Gastrocnemius medialis (tissue), 4 donors: ENCODE data around the gene RNU1-1. TPM values are rescaled to one million over a fixed set of nuclear protein-coding genes. Genes with fewer than 3 reads are reported as not detected.

Experiments
- ATAC-seq, 2 donors: fragments of 150-250 bp; one replicate each; pipeline ENCODE4 v1.9.1; 2016
- DNase-seq, 2 donors: peaks; one replicate each; pipeline ENCODE4 v3.0.0-alpha.2; 2019
- H3K27ac ChIP-seq, 4 donors: fragments of 200-600 bp; sonication (generic); 1 replicate in 1 of 4; 2 replicates in 3 of 4; pipeline ENCODE4 v1.5.1; 2016 to 2018; ENCODE audit warnings: mild to moderate bottlenecking in 2 of 4, moderate library complexity in 1 of 4
- H3K27me3 ChIP-seq, 3 donors: fragments of 200-600 bp; sonication (generic) in 2 of 3; 1 replicate in 1 of 3; 2 replicates in 2 of 3; pipeline versions ENCODE4 v1.5.1 to v1.6.0; 2016 to 2019; ENCODE audit warnings: mild to moderate bottlenecking in 1 of 3, moderate library complexity in 1 of 3
- H3K36me3 ChIP-seq, 2 donors: fragments of 200-600 bp; sonication (generic) in 1 of 2; one replicate each; pipeline ENCODE4 v1.5.1; 2017 to 2018
- H3K4me1 ChIP-seq, 2 donors: fragments of 200-600 bp; sonication (generic) in 1 of 2; one replicate each; pipeline ENCODE4 v1.5.1; 2016 to 2017; ENCODE audit warnings: mild to moderate bottlenecking in 2 of 2
- H3K4me3 ChIP-seq, 4 donors: fragments of 200-600 bp; sonication (generic) in 3 of 4; 1 replicate in 1 of 4; 2 replicates in 3 of 4; pipeline ENCODE4 v1.5.1; 2016 to 2019; ENCODE audit warnings: mild to moderate bottlenecking in 2 of 4
- H3K9me3 ChIP-seq, 3 donors: fragments of 200-600 bp; sonication (generic) in 2 of 3; 1 replicate in 1 of 3; 2 replicates in 2 of 3; pipeline ENCODE4 v1.5.1; 2016 to 2019
- POLR2A ChIP-seq, 2 donors: fragments of 450-650 bp; IDR thresholded peaks; one replicate each; pipeline ENCODE4 v1.6.1; 2017; ENCODE audit warnings: antibody characterized with exemption in 2 of 2, mild to moderate bottlenecking in 2 of 2, moderate library complexity in 2 of 2
- in situ Hi-C, 4 donors: fragments of 200-750 bp; cut with MboI; loops; one replicate each; pipeline versions ENCODE4 v1.15.0 to v1.8.0; 2017; ENCODE audit warnings: low sequenced_read_pairs in 4 of 4
- intact Hi-C: fragments of 100-400 bp; cut with DNase I; formaldehyde crosslinking; loops from one replicate; pipeline ENCODE4 v1.15.1; 2023; ENCODE audit warnings: low total_unique reads
- total RNA-seq, 4 donors: library from RNA; depleted of rRNA; stranded (reverse); fragments of >200 nt; gene quantifications; one replicate each; pipeline versions ENCODE4 v1.1.0 to v1.2.3, GENCODE V29; 2016
- TF ChIP-seq, protein P1 (sequence below), 5 experiments: fragments of 450-650 bp in 3 of 5; fragments of 200-600 bp in 2 of 5; sonication (generic) in 2 of 5; IDR thresholded peaks in 4 of 5; conservative IDR thresholded peaks in 1 of 5; 1 replicate in 4 of 5; 2 replicates in 1 of 5; pipeline ENCODE4 v1.5.1; 2016 to 2019; ENCODE audit warnings: antibody characterized with exemption in 5 of 5, mild to moderate bottlenecking in 3 of 5, moderate library complexity in 3 of 5

Gene RNU1-1
- total RNA-seq, 4 donors from 2014 or later, result under 0.01 TPM; not detected in 3

DNA sequence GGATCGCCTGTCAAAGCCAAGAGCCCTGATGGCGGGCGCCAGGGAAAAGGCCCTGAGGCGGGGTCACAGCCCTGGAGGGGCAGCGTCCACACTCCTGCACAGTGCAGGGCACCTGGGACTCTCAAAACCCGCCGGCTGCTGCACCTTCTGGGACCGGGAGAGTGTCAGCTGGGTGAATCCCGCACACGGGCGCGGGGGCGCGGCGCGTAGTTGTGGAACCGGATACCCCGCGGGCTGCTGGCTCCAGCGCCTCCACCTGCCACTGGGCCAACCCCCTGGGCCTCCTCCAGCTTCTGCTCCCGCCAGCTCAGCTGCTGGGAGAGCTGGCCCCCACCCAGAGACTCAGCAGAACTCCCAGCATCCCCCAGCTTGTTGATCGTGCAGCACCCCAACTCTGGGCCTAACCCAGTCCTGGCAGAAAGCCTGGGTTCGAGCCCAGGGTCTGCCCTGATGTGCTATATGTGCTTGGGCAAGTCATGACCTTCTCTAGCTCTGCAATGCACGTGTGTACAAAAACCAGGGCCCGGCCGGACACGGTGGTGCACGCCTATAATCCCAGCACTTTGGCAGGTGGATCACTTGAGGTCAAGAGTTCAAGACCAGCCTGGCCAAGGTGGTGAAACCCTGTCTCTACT lies 39.8 kb downstream of the RNU1-1 start:
- peaks cover 0 to 25% of the 10 kb centered on the region in 2 donors for H3K36me3 ChIP-seq
- H3K27me3 ChIP-seq, result no peaks in the 10 kb centered on the region
- no peak for TF ChIP-seq POLR2A (IDR thresholded peaks at IDR 0.05)
- TF ChIP-seq, protein P1, sequence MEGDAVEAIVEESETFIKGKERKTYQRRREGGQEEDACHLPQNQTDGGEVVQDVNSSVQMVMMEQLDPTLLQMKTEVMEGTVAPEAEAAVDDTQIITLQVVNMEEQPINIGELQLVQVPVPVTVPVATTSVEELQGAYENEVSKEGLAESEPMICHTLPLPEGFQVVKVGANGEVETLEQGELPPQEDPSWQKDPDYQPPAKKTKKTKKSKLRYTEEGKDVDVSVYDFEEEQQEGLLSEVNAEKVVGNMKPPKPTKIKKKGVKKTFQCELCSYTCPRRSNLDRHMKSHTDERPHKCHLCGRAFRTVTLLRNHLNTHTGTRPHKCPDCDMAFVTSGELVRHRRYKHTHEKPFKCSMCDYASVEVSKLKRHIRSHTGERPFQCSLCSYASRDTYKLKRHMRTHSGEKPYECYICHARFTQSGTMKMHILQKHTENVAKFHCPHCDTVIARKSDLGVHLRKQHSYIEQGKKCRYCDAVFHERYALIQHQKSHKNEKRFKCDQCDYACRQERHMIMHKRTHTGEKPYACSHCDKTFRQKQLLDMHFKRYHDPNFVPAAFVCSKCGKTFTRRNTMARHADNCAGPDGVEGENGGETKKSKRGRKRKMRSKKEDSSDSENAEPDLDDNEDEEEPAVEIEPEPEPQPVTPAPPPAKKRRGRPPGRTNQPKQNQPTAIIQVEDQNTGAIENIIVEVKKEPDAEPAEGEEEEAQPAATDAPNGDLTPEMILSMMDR (IDR thresholded peaks at IDR 0.05 in 4 of 5, conservative IDR thresholded peaks at IDR 0.05 in 1 of 5), result no peak
- no peaks in the 10 kb centered on the region for H3K4me1 ChIP-seq
- ATAC-seq, result peak; percentile 37 to 75
- no peak overlapping the region for H3K27ac ChIP-seq
- H3K4me3 ChIP-seq, result peak overlapping the region in 2 of 4 donors; percentile 10 to 25
- DNase-seq, result peak; percentile 10 to 66
- intact Hi-C loops, result no loop called here
- in situ Hi-C loops, result no loop called here
- H3K9me3 ChIP-seq, result no peaks in the 10 kb centered on the region

DNA sequence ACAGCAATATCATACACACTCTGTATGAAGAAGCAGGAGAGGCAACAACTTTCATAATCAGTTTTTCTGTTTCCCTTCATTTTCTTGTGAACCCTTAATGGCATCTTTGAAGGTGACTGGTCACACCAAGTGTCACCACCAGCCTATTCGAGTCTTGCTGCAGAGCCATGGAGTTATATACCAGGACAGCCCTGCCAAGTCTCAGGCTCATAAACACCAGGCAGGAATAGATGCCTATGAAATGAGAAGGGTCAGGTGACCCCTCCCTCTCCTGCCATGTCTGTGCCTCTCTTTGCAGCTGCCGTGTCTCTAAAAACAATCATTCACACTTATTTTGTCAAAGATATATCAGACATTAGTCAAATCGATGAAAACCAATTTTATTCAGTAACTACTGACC lies 45.5 kb downstream of the RNU1-1 start:
- peaks cover 4 to 12% of the 10 kb centered on the region in 2 donors for H3K4me1 ChIP-seq
- DNase-seq (peak in 1 of 2 donors; percentile 35), ATAC-seq (peak; percentile 78 to 83)
- peak overlapping the region in 1 of 4 donors; percentile 2 for H3K27ac ChIP-seq
- intact Hi-C loops, result no loop called here
- TF ChIP-seq POLR2A (IDR thresholded peaks at IDR 0.05), result no peak
- TF ChIP-seq, protein P1 (IDR thresholded peaks at IDR 0.05 in 4 of 5, conservative IDR thresholded peaks at IDR 0.05 in 1 of 5), result no peak
- H3K9me3 ChIP-seq, result no peaks in the 10 kb centered on the region
- peaks cover 0 to 3% of the 10 kb centered on the region in 2 donors for H3K36me3 ChIP-seq
- in situ Hi-C loops, result no loop called here
- H3K4me3 ChIP-seq, result no peak overlapping the region
- H3K27me3 ChIP-seq, result no peaks in the 10 kb centered on the region

DNA sequence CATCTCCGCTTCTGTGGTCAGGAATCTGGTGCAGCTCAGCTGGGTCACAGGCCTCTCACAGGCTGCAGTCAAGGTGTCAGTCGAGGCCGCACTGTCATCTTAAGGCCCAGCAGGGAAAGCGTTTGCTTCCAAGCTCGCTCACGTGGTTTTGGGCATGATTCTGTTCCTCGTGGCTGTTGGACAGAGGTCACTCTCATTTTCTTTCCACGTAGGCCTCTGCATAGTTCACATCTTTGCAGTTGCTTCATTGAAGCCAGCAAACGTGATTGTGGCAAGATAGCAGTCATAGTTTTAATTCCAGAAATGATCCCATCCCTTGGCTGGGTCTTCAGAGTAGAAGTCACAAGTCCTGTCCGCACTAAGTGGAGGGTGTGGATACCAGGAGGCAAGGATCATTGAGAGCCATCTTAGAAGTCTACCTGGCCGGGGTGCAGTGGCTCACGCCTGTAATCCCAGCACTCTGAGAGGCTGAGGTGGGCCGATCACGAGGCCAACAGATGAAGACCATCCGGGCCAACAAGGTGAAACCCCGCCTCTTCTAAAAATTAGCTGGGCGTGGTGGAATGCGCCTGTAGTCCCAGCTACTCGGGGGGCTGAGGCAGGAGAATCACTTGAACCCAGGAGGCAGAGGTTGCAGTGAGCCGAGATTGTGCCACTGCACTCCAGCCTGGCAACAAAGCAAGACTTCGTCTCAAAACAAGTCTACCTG lies 49.0 kb downstream of the RNU1-1 start:
- Histone ChIP-seq H3K27me3 (no peaks in the 10 kb centered on the region), H3K36me3 (peaks cover 0 to 26% of the 10 kb centered on the region in 2 donors), H3K27ac (no peak overlapping the region), H3K9me3 (no peaks in the 10 kb centered on the region), H3K4me1 (peaks cover 4 to 12% of the 10 kb centered on the region in 2 donors), H3K4me3 (no peak overlapping the region)
- TF ChIP-seq, protein P1 (IDR thresholded peaks at IDR 0.05 in 4 of 5, conservative IDR thresholded peaks at IDR 0.05 in 1 of 5), result no peak
- TF ChIP-seq POLR2A (IDR thresholded peaks at IDR 0.05), result no peak
- in situ Hi-C loops, result no loop called here
- DNase-seq, result no peak
- ATAC-seq, result peak in 1 of 2 donors; percentile 39
- intact Hi-C loops, result no loop called here

Other genes starting within 250 kb of the RNU1-1 start
- gene FBXO42, start 161.8 kb downstream of the RNU1-1 start, total RNA-seq, result 10 to 100 TPM; 23.1 to 32.4 (median 27.2) TPM
- 100 to 1,000 TPM in 1 of 4 donors, 10 to 100 TPM in 3; 44.1 to 102 (median 83.1) TPM for gene SZRD1, start 147.0 kb downstream of the RNU1-1 start, total RNA-seq
- gene SPATA21, start 76.9 kb downstream of the RNU1-1 start, total RNA-seq, result not detected
- 10 to 100 TPM in 2 of 4 donors, 1 to 10 TPM in 2; 8.9 to 12.6 (median 10.4) TPM for gene NECAP2, start 73.6 kb downstream of the RNU1-1 start, total RNA-seq
- gene NBPF1, start 99.3 kb upstream of the RNU1-1 start, total RNA-seq, result 10 to 100 TPM in 2 of 4 donors, 1 to 10 TPM in 2; 6.6 to 20.0 (median 11.2) TPM
- gene RNU1-3, start 152.7 kb upstream of the RNU1-1 start, total RNA-seq, result under 1 TPM in 1 of 4 donors, not detected in 3; under 0.01 TPM
- under 1 TPM in 1 of 4 donors, not detected in 3; under 0.01 TPM for gene RNU1-4, start 226.2 kb upstream of the RNU1-1 start, total RNA-seq